ENCODE data around the gene PRICKLE1.

DNA sequence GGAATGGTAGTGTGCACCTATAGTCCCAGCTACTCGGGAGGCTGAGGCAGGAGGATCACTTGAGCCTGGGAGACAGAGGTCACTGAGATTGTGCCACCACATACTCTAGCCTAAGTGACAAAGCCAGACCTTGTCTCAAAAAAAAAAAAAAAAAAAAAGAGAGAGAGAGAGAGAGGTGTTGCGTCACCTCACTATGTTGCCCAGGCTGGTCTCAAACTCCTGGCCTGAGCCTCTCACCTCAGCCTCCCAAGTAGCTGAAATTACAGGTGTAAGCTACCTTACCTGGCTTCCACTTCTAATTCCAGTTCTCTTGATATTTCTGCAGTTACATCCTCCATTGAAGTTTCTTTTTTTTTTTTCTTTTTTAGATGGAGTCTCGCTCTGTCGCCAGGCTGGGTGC lies 94.3 kb downstream of the PRICKLE1 start:
- TF ChIP-seq, protein P1, sequence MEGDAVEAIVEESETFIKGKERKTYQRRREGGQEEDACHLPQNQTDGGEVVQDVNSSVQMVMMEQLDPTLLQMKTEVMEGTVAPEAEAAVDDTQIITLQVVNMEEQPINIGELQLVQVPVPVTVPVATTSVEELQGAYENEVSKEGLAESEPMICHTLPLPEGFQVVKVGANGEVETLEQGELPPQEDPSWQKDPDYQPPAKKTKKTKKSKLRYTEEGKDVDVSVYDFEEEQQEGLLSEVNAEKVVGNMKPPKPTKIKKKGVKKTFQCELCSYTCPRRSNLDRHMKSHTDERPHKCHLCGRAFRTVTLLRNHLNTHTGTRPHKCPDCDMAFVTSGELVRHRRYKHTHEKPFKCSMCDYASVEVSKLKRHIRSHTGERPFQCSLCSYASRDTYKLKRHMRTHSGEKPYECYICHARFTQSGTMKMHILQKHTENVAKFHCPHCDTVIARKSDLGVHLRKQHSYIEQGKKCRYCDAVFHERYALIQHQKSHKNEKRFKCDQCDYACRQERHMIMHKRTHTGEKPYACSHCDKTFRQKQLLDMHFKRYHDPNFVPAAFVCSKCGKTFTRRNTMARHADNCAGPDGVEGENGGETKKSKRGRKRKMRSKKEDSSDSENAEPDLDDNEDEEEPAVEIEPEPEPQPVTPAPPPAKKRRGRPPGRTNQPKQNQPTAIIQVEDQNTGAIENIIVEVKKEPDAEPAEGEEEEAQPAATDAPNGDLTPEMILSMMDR (IDR thresholded peaks at IDR 0.05; ENCODE audit: poor library complexity): no peak
- no peak for TF ChIP-seq EZH2phosphoT487 (IDR thresholded peaks at IDR 0.05; ENCODE audit: low read depth, severe bottlenecking, unreplicated experiment)

All from hepatocyte (in vitro differentiated cells).